ENCODE measurements around the gene ASB16.
A peak's percentile ranks its signal among the peaks of the same experiment; 100 is the strongest.
"Not testable (repeated sequence)": the region's sequence is repeated elsewhere in the genome, so short reads cannot be mapped to it uniquely, and the experiment has no call there.

The ASB16 gene

GRCh38 chr17:44170499-44171201, at the start of gene ASB16:
Gene ASB16 (plus strand): TSS chr17:44170704. CDS start chr17:44170790, 86 bp downstream.
- Histone ChIP-seq H3K4me2 (peak within 1 kb of the TSS; percentile 82), H3K36me3 (peaks cover 33% of the 10 kb centered on the region), H3K4me3 (peak within 1 kb of the TSS; percentile 15; the same call in 1 of the 2 replicates), H3K9me3 (no peaks in the 10 kb centered on the region), H3K4me1 (peaks cover 50% of the 10 kb centered on the region), H4K20me1 (no peaks in the 10 kb centered on the region), H3K27me3 (no peaks in the 10 kb centered on the region), H3K9ac (peak within 1 kb of the TSS; percentile 70), H3K27ac (peak within 1 kb of the TSS; percentile 81)
- TF ChIP-seq Cebpa-rat (IDR thresholded peaks at IDR 0.05), result no peak

GRCh38 chr17:44120851-44121605, 49.5 kb upstream of the ASB16 start:
- H3K9ac ChIP-seq, result no peak overlapping the region
- peaks cover 71% of the 10 kb centered on the region for H4K20me1 ChIP-seq
- peak overlapping the region; percentile 99; the same call in 1 of the 2 replicates for H3K4me3 ChIP-seq
- H3K27ac ChIP-seq, result peak overlapping the region; percentile 30; the same call in 1 of the 2 replicates
- no peaks in the 10 kb centered on the region for H3K27me3 ChIP-seq
- H3K4me2 ChIP-seq, result peak overlapping the region; percentile 95
- peaks cover 41% of the 10 kb centered on the region for H3K36me3 ChIP-seq
- no peaks in the 10 kb centered on the region for H3K9me3 ChIP-seq
- TF ChIP-seq Cebpa-rat (IDR thresholded peaks at IDR 0.05), result no peak
- H3K4me1 ChIP-seq, result peaks cover 77% of the 10 kb centered on the region

GRCh38 chr17:44121997-44122815, 48.3 kb upstream of the ASB16 start:
- no peaks in the 10 kb centered on the region for H3K9me3 ChIP-seq
- no peaks in the 10 kb centered on the region for H3K27me3 ChIP-seq
- peak overlapping the region; percentile 99 for H3K4me3 ChIP-seq
- no peak for TF ChIP-seq Cebpa-rat (IDR thresholded peaks at IDR 0.05)
- H3K27ac ChIP-seq, result peak overlapping the region; percentile 99
- peaks cover 59% of the 10 kb centered on the region for H4K20me1 ChIP-seq
- H3K4me1 ChIP-seq, result peaks cover 65% of the 10 kb centered on the region
- peak overlapping the region; percentile 95 for H3K4me2 ChIP-seq
- peak overlapping the region; percentile 98 for H3K9ac ChIP-seq
- peaks cover 29% of the 10 kb centered on the region for H3K36me3 ChIP-seq

GRCh38 chr17:44122816-44123355, 47.6 kb upstream of the ASB16 start:
- H3K27me3 ChIP-seq, result no peaks in the 10 kb centered on the region
- H3K9ac ChIP-seq, result peak overlapping the region; percentile 98
- peaks cover 59% of the 10 kb centered on the region for H3K4me1 ChIP-seq
- H3K4me2 ChIP-seq, result peak overlapping the region; percentile 95
- H3K4me3 ChIP-seq, result peak overlapping the region; percentile 99
- peak overlapping the region; percentile 99 for H3K27ac ChIP-seq
- TF ChIP-seq Cebpa-rat (IDR thresholded peaks at IDR 0.05), result no peak
- H4K20me1 ChIP-seq, result peaks cover 52% of the 10 kb centered on the region
- H3K36me3 ChIP-seq, result peaks cover 22% of the 10 kb centered on the region; the same call in 1 of the 2 replicates
- H3K9me3 ChIP-seq, result no peaks in the 10 kb centered on the region

- Histone ChIP-seq H3K9me3 (no peaks in the 10 kb centered on the region), H3K4me3 (peak within 1 kb of the TSS; percentile 99), H3K36me3 (peaks cover 16% of the 10 kb centered on the region; the same call in 1 of the 2 replicates), H3K27me3 (no peaks in the 10 kb centered on the region), H3K4me2 (peak within 1 kb of the TSS; percentile 95), H3K27ac (peak within 1 kb of the TSS; percentile 99), H4K20me1 (peaks cover 45% of the 10 kb centered on the region), H3K9ac (peak within 1 kb of the TSS; percentile 98), H3K4me1 (peaks cover 52% of the 10 kb centered on the region)
- peak; percentile 91 for TF ChIP-seq Cebpa-rat (IDR thresholded peaks at IDR 0.05)
Observed at GRCh38 chr17:44123356-44124117, 47.0 kb upstream of the ASB16 start, which contains the start of gene HDAC5. Gene HDAC5 (minus strand): TSS chr17:44123641. CDS start chr17:44117515, 6,126 bp downstream.

GRCh38 chr17:44124118-44124438, 46.4 kb upstream of the ASB16 start:
- H3K36me3 ChIP-seq, result peaks cover 12% of the 10 kb centered on the region; the same call in 1 of the 2 replicates
- peak overlapping the region; percentile 84 for H3K4me2 ChIP-seq
- H3K4me1 ChIP-seq, result peaks cover 47% of the 10 kb centered on the region
- H3K9ac ChIP-seq, result peak overlapping the region; percentile 98
- peak overlapping the region; percentile 99 for H3K4me3 ChIP-seq
- H3K9me3 ChIP-seq, result no peaks in the 10 kb centered on the region
- H4K20me1 ChIP-seq, result peaks cover 40% of the 10 kb centered on the region
- H3K27me3 ChIP-seq, result no peaks in the 10 kb centered on the region
- H3K27ac ChIP-seq, result peak overlapping the region; percentile 99
- TF ChIP-seq Cebpa-rat (IDR thresholded peaks at IDR 0.05), result no peak

GRCh38 chr17:44128383-44128782, 42.1 kb upstream of the ASB16 start:
- TF ChIP-seq Cebpa-rat (IDR thresholded peaks at IDR 0.05), result no peak

GRCh38 chr17:44130693-44131349, 39.7 kb upstream of the ASB16 start:
- Histone ChIP-seq H3K27ac (no peak overlapping the region), H3K4me2 (no peak overlapping the region), H4K20me1 (no peaks in the 10 kb centered on the region), H3K36me3 (no peaks in the 10 kb centered on the region), H3K4me1 (no peaks in the 10 kb centered on the region), H3K27me3 (no peaks in the 10 kb centered on the region), H3K9me3 (no peaks in the 10 kb centered on the region), H3K4me3 (no peak overlapping the region), H3K9ac (no peak overlapping the region)
- no peak for TF ChIP-seq Cebpa-rat (IDR thresholded peaks at IDR 0.05)

More at GRCh38 chr17:44128383-44128782, 42.1 kb upstream of the ASB16 start:
- Histone ChIP-seq H3K27me3 (no peaks in the 10 kb centered on the region), H3K9ac (no peak overlapping the region), H3K4me2 (no peak overlapping the region), H3K4me1 (peaks cover 9% of the 10 kb centered on the region), H3K36me3 (no peaks in the 10 kb centered on the region), H4K20me1 (no peaks in the 10 kb centered on the region), H3K9me3 (no peaks in the 10 kb centered on the region), H3K4me3 (no peak overlapping the region), H3K27ac (no peak overlapping the region)

- not testable (repeated sequence) for H3K36me3 ChIP-seq, H3K9ac ChIP-seq, H3K27ac ChIP-seq, H3K9me3 ChIP-seq, H3K4me2 ChIP-seq, H4K20me1 ChIP-seq, H3K27me3 ChIP-seq, H3K4me3 ChIP-seq, H3K4me1 ChIP-seq
Observed at GRCh38 chr17:44131372-44131771, 39.1 kb upstream of the ASB16 start.

Measured in BLaER1 (cell line).